Testis (tissue), 2 donors: ENCODE results near the gene EPRS1.

ENCODE experiments used
- POLR2A ChIP-seq: fragments of 450-650 bp; IDR thresholded peaks from one replicate; pipeline ENCODE4 v1.6.1; 2017; ENCODE audit warnings: antibody characterized with exemption, mild to moderate bottlenecking, moderate library complexity
- TF ChIP-seq, protein P1 (sequence below), 3 experiments: fragments of 450-650 bp in 2 of 3; fragments of 200-600 bp in 1 of 3; sonication (generic) in 1 of 3; IDR thresholded peaks; one replicate each; pipeline ENCODE4 v1.5.1; 2016 to 2019; ENCODE audit warnings: antibody characterized with exemption in 3 of 3, mild to moderate bottlenecking in 2 of 3, moderate library complexity in 1 of 3

DNA sequence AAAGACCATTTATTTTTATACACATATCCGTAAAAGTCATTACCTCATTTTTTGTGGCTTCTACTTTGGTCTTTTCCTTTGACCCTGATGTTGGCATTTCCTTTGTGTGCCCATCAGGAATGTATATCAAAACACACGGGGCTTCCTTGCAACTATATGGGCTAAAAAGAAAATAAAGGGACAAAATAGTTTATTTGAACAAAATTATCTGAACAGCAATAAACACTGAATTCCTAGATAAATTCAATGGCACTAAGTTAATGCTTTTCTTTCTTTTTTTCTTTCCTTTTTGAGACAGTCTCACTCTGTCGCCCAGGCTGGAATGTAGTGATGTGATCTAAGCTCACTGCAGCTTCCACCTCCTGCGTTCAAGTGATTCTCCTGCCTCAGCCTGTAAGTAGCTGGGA is 45.2 kb downstream of the EPRS1 start:
- TF ChIP-seq, protein P1, sequence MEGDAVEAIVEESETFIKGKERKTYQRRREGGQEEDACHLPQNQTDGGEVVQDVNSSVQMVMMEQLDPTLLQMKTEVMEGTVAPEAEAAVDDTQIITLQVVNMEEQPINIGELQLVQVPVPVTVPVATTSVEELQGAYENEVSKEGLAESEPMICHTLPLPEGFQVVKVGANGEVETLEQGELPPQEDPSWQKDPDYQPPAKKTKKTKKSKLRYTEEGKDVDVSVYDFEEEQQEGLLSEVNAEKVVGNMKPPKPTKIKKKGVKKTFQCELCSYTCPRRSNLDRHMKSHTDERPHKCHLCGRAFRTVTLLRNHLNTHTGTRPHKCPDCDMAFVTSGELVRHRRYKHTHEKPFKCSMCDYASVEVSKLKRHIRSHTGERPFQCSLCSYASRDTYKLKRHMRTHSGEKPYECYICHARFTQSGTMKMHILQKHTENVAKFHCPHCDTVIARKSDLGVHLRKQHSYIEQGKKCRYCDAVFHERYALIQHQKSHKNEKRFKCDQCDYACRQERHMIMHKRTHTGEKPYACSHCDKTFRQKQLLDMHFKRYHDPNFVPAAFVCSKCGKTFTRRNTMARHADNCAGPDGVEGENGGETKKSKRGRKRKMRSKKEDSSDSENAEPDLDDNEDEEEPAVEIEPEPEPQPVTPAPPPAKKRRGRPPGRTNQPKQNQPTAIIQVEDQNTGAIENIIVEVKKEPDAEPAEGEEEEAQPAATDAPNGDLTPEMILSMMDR (IDR thresholded peaks at IDR 0.05), result no peak
- no peak for TF ChIP-seq POLR2A
